ENCODE results near the gene OCA2. TPM values are rescaled to one million over a fixed set of nuclear protein-coding genes. Genes with fewer than 3 reads are reported as not detected.
"Not testable (repeated sequence)": the region's sequence is repeated elsewhere in the genome, so short reads cannot be mapped to it uniquely, and the experiment has no call there.

The OCA2 gene
- polyA plus RNA-seq, 3 donors: 8.2 to 11.0 (median 8.5) TPM

GRCh38 chr15:28015855-28016254 is 83.3 kb downstream of the OCA2 start:
- DNase-seq (ENCODE audit: extremely low read depth in 1 of 11, low read depth in 9 of 11, low spot score in 4 of 11): no peak

DNA sequence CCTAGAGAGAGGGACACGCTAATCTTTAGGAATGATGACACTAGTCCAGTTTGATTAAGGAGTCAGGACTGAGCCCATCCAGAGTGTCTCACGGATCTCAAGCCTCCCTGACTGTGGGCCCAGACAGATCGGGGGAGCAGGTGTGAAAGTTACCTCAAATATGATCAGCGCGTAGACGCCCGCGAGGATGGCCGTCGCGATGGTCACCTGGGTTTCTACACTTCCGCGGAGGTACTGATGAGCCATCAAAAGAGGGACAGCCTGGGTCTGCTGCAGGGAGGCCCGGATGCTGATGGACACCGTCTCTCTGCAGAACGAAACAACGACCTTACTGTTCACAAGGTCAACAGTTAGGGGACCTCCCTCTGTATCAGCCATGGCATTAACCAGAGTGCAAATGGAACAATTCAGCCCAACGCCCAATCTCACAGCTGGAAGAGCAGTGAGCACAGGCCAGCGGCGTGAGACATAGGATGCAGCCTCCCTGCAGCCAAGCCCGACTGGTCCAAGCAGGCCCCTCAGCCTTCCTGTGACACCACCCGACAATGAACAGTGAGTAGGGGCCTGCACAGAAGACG is 84.4 kb downstream of the OCA2 start:
- no peak for DNase-seq (ENCODE audit: extremely low read depth in 1 of 11, low read depth in 9 of 11, low spot score in 4 of 11)

DNA sequence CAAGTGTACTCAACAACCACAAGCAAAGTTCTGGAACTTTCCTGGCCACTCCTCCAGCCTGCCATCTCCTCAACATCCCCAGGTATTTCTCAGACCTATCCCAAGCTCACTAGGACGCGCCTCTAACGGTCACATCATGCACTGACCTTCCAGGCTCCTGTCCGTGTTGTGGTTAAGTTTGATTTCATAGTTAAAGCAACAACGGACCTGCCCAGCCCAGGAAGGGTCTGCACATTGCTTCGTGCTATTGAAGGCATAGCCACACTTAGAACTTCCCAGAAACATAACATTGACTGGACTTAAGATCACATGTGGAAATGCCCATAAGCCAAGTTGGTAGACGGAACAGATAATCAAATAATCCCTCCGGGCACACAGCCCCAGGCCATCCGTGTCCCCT is 85.1 kb downstream of the OCA2 start:
- no peak for DNase-seq (ENCODE audit: extremely low read depth in 1 of 11, low read depth in 9 of 11, low spot score in 4 of 11)

- no peak for DNase-seq (ENCODE audit: extremely low read depth in 1 of 11, low read depth in 9 of 11, low spot score in 4 of 11)
Measured at GRCh38 chr15:28013480-28013879, 85.6 kb downstream of the OCA2 start.

DNA sequence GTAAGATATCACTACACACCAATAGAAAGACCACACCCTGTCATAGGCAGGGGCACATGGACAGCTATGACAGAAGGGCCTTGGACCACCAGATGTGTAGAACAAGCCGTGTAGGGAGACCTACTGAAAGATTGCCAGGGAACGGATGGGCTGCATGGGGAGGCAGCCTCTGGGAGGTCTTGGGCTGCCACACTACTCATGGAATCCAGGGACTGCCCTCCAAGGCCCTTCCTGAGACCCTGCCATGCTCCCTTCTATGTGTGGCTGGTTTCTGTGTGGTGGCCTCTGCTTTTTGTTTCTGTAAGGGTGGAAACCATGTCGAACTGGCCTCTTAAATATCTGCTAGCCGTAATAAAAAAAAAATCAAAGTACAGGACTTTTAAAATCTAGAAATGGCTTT is 86.9 kb downstream of the OCA2 start:
- no peak for DNase-seq (ENCODE audit: extremely low read depth in 1 of 11, low read depth in 9 of 11, low spot score in 4 of 11)

DNA sequence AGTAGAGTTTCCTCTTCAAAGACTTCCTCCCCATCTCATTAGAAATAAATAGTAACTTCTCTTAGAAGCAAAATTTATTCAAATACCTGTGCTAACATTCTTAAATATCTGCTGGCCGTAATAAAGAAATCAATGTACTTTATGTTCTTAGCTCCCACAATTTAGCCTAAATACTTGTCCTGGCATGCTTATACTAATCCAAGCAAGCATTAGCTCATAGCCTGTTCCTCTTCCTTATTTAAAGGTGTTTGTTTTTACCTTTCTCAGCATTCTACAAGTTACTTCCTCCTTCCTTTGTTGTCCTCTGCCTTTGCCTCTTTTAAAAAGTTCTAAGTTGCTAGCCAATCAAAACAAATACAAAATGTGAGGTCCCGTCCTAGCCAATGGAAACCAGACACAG is 90.9 kb downstream of the OCA2 start:
- not testable (repeated sequence) for DNase-seq (ENCODE audit: extremely low read depth in 1 of 11, low read depth in 9 of 11, low spot score in 4 of 11)

DNA sequence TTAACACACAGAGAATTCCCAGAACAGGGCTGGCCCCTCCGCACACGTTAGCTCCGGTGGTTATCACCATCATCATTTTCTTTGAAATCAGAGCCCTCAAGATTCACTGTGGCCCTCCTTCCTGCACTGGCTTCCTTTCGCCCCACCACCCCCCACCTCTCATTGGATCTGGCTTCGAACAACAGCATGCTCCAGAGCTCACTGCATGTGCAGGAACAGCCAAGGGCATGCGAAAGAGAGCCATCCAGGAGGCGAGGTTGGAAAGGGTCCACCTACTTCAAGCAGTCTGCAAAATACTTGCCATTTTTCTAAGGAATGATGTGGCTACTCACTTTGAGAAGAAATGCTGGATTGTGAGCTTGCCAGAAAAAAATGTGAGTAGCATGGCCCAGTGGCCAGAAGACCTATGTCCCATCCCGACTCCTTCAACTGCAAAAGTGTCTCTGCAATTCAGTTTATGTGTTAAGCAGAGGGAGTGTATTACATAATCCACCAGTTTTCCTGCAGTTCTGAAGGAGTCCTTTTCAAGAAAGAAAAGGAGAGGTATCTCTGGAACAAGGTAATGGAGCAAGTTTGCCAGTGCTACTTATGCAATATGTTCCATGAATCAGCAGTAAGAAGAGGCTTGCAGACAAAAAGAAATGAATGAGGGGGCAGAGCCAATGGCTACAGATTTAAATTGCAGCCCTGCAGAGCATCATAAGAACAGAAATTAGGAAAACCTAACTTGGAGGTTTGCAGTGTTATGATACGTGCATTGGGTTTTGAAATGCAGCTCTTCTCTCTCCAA is 92.8 kb downstream of the OCA2 start:
- DNase-seq (ENCODE audit: extremely low read depth in 1 of 11, low read depth in 9 of 11, low spot score in 4 of 11): no peak

- DNase-seq (ENCODE audit: extremely low read depth in 1 of 11, low read depth in 9 of 11, low spot score in 4 of 11): no peak
Measured at GRCh38 chr15:28005004-28005527, 94.0 kb downstream of the OCA2 start.

DNA sequence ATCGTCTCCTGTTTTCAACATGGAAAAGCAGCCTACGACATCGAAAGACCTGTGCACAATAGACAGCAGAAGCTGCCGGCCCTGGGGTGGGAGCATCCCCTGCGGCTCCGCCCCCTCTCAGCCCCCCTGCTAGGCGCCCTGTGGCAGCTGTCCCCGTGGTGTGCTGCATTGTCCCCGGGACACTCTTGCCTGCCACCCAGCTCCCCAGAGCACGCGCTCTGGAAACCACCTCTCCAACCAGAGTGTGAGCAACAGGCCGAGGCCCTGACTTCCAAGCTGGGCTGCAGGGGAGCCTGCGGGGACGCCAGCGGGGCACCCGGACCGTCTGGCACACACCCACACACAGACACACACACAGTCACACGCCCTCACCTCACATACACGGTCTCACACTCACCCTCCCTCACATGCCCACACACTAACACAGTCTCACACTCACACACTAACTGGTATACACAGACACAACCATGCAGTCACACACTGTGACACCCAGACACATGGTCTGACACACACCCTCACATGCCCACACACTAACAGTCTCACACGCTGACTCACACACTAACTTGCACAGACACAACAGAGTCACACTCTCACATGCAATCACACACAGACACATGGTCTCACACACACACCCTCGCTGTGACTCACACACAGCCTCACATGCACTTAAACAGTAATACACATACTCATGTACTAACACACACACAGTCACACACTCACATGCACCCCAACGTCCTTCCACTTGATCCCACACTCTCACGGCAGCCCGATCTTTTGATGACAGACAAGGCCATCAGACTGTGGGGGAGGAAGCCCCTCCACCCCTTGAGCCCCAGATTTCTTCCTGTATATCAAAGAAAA is 94.7 kb downstream of the OCA2 start:
- no peak for DNase-seq (ENCODE audit: extremely low read depth in 1 of 11, low read depth in 9 of 11, low spot score in 4 of 11)

DNA sequence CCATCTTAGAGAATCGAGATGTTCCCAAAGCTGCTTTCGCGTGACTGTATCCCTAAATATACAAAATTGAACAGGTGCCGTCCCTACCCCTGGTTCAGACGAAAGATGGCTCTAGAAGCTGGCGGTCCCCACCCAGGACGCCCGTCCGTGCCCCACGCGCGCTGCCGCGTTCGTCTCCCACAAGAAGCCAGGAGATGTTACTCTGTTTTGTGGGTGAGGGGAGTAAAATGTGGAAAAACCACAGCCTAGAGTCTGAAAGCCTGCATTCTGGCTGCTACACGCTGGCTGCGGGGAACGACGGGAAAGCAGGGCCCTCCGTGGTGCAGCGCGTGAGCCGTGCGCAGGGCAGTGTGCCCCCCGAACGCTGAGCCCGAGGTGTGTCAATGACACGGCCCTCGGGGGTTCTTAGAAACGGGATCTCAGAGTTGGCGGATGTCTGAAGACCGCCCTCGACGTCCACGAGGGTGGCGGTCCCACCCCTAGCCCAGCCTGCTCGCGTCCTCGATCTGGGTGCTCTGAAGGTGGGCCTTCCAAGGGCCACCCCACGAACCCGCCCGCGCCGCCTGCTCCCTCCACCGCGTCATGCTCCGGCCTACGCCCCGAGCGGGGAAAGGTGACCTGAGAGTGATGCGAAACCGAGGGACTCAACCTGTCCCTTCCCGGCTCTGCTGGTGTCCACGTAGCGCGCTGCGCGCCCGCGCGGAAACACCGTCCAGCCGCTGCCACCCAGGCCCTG is 95.6 kb downstream of the OCA2 start:
- no peak for DNase-seq (ENCODE audit: extremely low read depth in 1 of 11, low read depth in 9 of 11, low spot score in 4 of 11)

- no peak for DNase-seq (ENCODE audit: extremely low read depth in 1 of 11, low read depth in 9 of 11, low spot score in 4 of 11)
Measured at GRCh38 chr15:28002867-28003266, 96.2 kb downstream of the OCA2 start.

GRCh38 chr15:28002136-28002861 is 96.8 kb downstream of the OCA2 start:
- no peak for DNase-seq (ENCODE audit: extremely low read depth in 1 of 11, low read depth in 9 of 11, low spot score in 4 of 11)

DNA sequence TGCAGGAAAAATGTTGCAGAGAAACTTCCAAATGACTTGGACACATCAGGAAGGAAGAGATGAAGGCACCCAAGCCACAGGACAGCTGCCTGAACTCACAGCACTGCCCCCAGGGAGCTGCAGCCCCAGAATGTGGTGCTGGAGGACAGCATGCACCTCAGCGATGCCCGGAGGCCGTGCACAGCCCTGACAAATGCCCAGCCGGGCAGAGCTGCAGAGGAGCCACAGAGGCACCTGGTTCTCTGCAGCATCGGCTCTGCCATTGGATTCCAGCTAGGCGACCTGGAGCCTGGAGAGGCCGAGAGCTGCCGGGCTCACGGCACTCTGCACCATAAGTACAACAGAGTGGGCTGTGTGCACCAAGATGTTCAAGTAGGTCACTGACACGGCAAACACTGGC is 97.5 kb downstream of the OCA2 start:
- no peak for DNase-seq (ENCODE audit: extremely low read depth in 1 of 11, low read depth in 9 of 11, low spot score in 4 of 11)

DNA sequence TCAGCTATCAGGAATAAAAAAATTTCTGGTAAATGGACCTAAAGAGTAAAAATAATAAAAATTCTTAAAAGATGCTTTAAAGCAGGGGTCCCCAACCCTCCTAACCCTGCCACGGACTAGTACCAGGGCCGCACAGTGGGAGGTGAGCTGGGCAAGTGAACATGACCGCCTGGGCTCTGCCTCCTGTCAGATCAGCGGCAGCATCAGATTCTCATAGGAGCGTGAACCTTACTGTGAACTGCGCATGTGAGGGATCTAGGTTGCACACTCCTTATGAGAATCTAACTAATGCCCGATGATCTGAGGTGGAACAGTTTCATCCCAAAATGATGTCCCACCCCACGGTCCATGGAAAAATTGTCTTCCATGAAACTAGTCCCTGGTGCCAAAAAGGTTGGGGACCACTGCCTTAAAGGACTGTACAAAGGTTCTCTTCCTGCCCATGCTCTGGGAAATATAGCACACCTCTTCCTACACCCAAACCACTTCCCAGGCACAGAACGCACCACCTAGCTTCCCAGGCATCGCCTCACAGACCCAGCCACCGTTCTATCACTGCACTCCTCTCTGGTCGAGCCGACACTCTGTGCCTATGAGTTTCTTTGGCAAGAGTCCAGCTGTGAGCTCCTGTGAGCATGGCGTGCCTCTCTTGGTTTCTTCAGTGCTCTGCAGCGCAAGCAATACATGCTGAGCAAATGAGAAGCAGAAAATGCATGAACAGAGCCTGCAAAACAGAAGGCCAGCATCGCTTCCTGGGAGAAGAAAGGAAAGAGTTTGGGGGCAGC is 104.9 kb downstream of the OCA2 start:
- DNase-seq (ENCODE audit: extremely low read depth in 1 of 11, low read depth in 9 of 11, low spot score in 4 of 11): no peak

DNA sequence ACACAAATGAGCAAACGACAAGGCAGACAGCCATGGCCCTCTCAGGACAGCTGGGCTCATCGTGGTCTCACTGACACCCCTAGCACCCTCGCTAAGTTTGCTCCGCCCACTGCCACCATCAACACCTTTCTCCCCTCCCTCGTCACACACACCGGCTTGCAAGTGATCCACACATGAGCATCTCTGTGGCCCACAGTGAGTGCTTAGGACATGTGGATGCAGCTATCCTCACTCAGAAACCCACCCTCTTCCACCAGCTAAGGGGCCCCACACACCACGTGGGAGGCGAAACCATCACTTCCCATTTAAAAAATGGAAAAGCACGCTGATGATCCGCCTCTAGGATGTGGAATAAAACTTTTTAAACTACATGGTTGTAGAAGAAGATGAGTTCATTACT is 105.6 kb downstream of the OCA2 start:
- DNase-seq (ENCODE audit: extremely low read depth in 1 of 11, low read depth in 9 of 11, low spot score in 4 of 11): no peak

DNA sequence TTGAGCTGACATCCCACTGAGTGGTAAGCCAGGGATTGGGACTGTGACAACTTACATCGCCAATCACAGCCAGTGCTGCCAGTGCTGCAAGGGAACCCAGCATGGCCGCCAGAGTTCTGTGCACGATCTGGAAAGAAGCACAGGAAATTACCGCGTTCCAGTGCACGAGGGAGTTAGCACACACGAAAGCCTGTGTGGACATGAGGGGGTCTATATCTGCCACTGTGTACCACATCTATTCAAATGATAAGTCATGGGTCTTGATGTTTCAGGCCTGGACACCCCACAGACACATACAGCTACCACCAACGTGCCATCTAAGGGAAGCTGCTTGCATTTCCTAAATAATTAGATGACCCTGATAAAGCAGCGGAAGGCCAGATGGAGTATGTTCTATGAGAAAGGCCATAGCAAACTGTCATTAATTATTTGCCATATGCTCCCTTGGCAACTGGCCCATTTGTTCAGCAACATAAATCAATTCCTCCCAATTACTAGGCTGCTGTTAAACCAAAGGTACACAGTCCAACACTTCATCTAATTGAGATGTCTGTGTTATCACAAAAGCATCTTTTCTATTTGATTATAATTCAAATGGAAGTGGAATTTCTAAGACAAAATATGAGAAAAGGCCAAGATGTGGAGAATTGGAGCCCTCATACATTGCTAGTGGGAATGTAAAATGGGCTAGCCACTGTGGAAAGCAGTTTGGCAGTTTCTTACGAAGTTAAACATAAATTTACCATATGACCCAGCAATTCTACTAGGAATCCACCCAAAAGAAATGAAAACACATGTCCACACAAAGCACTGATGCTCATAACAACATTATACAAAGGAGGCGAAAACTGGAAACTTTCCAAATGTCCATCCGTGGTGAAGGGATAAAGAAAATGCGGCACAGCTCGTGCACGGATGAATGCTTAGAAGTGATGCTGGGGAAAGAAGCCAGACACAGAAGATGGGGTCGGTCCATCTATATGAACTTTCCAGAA is 108.3 kb downstream of the OCA2 start:
- DNase-seq (ENCODE audit: extremely low read depth in 1 of 11, low read depth in 9 of 11, low spot score in 4 of 11): peak in 5 of 11 donors; percentile 10 to 36 (median 25)

- DNase-seq (ENCODE audit: extremely low read depth in 1 of 11, low read depth in 9 of 11, low spot score in 4 of 11): no peak
Measured at GRCh38 chr15:27989838-27990237, 109.3 kb downstream of the OCA2 start.

All from renal cortex interstitium (tissue), 11 donors.